Superior temporal gyrus (tissue), 1 donor: ENCODE data around the gene TAX1BP1.
"Not testable (repeated sequence)": the region's sequence is repeated elsewhere in the genome, so short reads cannot be mapped to it uniquely, and the experiment has no call there.

Source experiments
- DNase-seq: peaks from one replicate; pipeline ENCODE4 v3.0.0-alpha.2; 2016; ENCODE audit errors: extremely low spot score

The TAX1BP1 gene

GRCh38 chr7:27739301-27739908 is 557 bp upstream of the TAX1BP1 start:
- DNase-seq, result no peak

GRCh38 chr7:27740449-27741086 is 606 bp downstream of the TAX1BP1 start:
- DNase-seq, result peak; percentile 73

GRCh38 chr7:27742091-27742710 is 2.2 kb downstream of the TAX1BP1 start:
- not testable (repeated sequence) for DNase-seq

- DNase-seq, result no peak
Measured at GRCh38 chr7:27745064-27745583, 5.2 kb downstream of the TAX1BP1 start.

GRCh38 chr7:27746486-27746885 is 6.5 kb downstream of the TAX1BP1 start:
- no peak for DNase-seq

GRCh38 chr7:27746978-27747377 is 7.0 kb downstream of the TAX1BP1 start:
- DNase-seq, result no peak

- no peak for DNase-seq
Measured at GRCh38 chr7:27747589-27748368, 7.8 kb downstream of the TAX1BP1 start.

GRCh38 chr7:27750316-27750715 is 10.4 kb downstream of the TAX1BP1 start:
- no peak for DNase-seq

GRCh38 chr7:27751888-27752660 is 12.1 kb downstream of the TAX1BP1 start:
- DNase-seq, result no peak

GRCh38 chr7:27753863-27754262 is 13.9 kb downstream of the TAX1BP1 start:
- no peak for DNase-seq

- no peak for DNase-seq
Measured at GRCh38 chr7:27756298-27756697, 16.3 kb downstream of the TAX1BP1 start.

GRCh38 chr7:27759491-27759890 is 19.5 kb downstream of the TAX1BP1 start:
- DNase-seq, result no peak

- no peak for DNase-seq
Measured at GRCh38 chr7:27762062-27762461, 22.1 kb downstream of the TAX1BP1 start.

GRCh38 chr7:27763983-27764508 is 24.1 kb downstream of the TAX1BP1 start:
- DNase-seq, result no peak

GRCh38 chr7:27765841-27766240 is 25.9 kb downstream of the TAX1BP1 start:
- no peak for DNase-seq

GRCh38 chr7:27767374-27767773 is 27.4 kb downstream of the TAX1BP1 start:
- no peak for DNase-seq

GRCh38 chr7:27771111-27771510 is 31.1 kb downstream of the TAX1BP1 start:
- no peak for DNase-seq

- peak; percentile 62 for DNase-seq
Measured at GRCh38 chr7:27774717-27775328, 34.9 kb downstream of the TAX1BP1 start.

- no peak for DNase-seq
Measured at GRCh38 chr7:27775782-27776181, 35.8 kb downstream of the TAX1BP1 start.

GRCh38 chr7:27777662-27778061 is 37.7 kb downstream of the TAX1BP1 start:
- DNase-seq, result no peak

GRCh38 chr7:27779873-27780272 is 39.9 kb downstream of the TAX1BP1 start:
- no peak for DNase-seq
